HL-60 (cell line): ENCODE measurements around the gene VOPP1.

Experiments
- GABPA ChIP-seq: IDR thresholded peaks from 2 replicates; pipeline ENCODE4 v1.6.1; 2012; ENCODE audit warnings: low read depth
- POLR2AphosphoS5 ChIP-seq: IDR thresholded peaks from 2 replicates; pipeline ENCODE4 v1.6.1; 2012; ENCODE audit warnings: low read depth
- REST ChIP-seq: IDR thresholded peaks from 2 replicates; pipeline ENCODE4 v1.6.1; 2012; ENCODE audit warnings: low read depth; ENCODE audit not compliant: insufficient replicate concordance
- SPI1 ChIP-seq: IDR thresholded peaks from 2 replicates; pipeline ENCODE4 v1.6.1; 2012; ENCODE audit warnings: low read depth, mild to moderate bottlenecking, borderline replicate concordance
- TF ChIP-seq, protein P1 (sequence below): IDR thresholded peaks from one replicate; pipeline ENCODE4 v1.5.1; 2011; ENCODE audit warnings: low read length, control low read depth, inconsistent platforms; ENCODE audit not compliant: insufficient read depth

- TF ChIP-seq, protein P1, sequence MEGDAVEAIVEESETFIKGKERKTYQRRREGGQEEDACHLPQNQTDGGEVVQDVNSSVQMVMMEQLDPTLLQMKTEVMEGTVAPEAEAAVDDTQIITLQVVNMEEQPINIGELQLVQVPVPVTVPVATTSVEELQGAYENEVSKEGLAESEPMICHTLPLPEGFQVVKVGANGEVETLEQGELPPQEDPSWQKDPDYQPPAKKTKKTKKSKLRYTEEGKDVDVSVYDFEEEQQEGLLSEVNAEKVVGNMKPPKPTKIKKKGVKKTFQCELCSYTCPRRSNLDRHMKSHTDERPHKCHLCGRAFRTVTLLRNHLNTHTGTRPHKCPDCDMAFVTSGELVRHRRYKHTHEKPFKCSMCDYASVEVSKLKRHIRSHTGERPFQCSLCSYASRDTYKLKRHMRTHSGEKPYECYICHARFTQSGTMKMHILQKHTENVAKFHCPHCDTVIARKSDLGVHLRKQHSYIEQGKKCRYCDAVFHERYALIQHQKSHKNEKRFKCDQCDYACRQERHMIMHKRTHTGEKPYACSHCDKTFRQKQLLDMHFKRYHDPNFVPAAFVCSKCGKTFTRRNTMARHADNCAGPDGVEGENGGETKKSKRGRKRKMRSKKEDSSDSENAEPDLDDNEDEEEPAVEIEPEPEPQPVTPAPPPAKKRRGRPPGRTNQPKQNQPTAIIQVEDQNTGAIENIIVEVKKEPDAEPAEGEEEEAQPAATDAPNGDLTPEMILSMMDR: no peak
- TF ChIP-seq POLR2AphosphoS5 (no peak), SPI1 (no peak), REST (no peak), GABPA (no peak)
These were observed 48.9 kb downstream of the VOPP1 start for GRCh38 chr7:55523366-55523765.
